ENCODE measurements around the gene ANK3. TPM values are rescaled to one million over a fixed set of nuclear protein-coding genes. Genes with fewer than 3 reads are reported as not detected.

Gene ANK3
- total and polyA plus RNA-seq, 2 donors (not counting 3 experiments of a cell fraction or from before 2014, with no cell fraction given), result 0.88 to 8.5 TPM

DNA sequence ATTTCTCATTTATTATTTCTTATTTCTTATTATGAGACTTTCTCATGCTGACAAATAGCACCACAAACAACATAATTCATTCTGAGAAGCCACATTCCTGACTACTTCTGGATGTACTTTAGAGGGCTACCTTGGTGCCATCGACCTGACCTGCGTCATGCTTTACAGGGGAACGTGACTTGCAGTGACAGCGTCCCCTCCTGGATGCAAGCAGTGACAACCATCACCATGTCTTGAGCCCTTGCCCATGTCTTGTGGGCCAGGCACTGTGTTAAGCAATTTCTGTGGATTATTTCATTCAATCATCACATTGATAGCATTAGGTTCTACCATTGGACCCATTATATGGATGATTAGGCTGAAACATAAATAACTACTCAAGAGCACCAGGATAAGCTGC, 137.0 kb downstream of the ANK3 start:
- Histone ChIP-seq H2AFZ (ENCODE audit: low read depth, low read length) (no peak overlapping the region), H3K36me3 (ENCODE audit: control insufficient read depth in 2 of 2, extremely low read depth in 1 of 2, insufficient read depth in 2 of 2, low read length in 2 of 2) (no peaks in the 10 kb centered on the region), H3K27me3 (ENCODE audit: control insufficient read depth in 2 of 2, insufficient read depth in 2 of 2, low read length in 2 of 2) (no peaks in the 10 kb centered on the region), H3K9me1 (replicated peaks; ENCODE audit: control insufficient read depth, extremely low read depth, insufficient read depth, low read length) (no peaks in the 10 kb centered on the region), H3K4me1 (ENCODE audit: control insufficient read depth, extremely low read depth, insufficient read depth, low read length) (no peaks in the 10 kb centered on the region), H3K27ac (ENCODE audit: insufficient read depth, low read depth, low read length) (no peak overlapping the region), H3K4me2 (ENCODE audit: insufficient read depth, low read length) (no peak overlapping the region), H3K79me2 (ENCODE audit: control insufficient read depth, insufficient read depth, low read length) (no peaks in the 10 kb centered on the region), H3K4me3 (replicated peaks in 1 of 3; ENCODE audit: insufficient read depth in 1 of 3, low read depth in 1 of 3, low read length in 3 of 3) (no peak overlapping the region), H4K20me1 (replicated peaks; ENCODE audit: control insufficient read depth, extremely low read depth, insufficient read depth, low read length) (no peaks in the 10 kb centered on the region), H3K9ac (replicated peaks; ENCODE audit: extremely low read depth, insufficient read depth, low read length) (no peak overlapping the region), H3K9me3 (replicated peaks; ENCODE audit: control insufficient read depth, insufficient read depth, low read length) (no peaks in the 10 kb centered on the region)
- FAIRE-seq, result no peak
- DNase-seq (ENCODE audit: low read depth, low spot score), result no peak
- POLR2A ChIA-PET, result no interaction called here
- no TSS peak for BruUV-seq (replicated peaks)
- dilution Hi-C loops (cut with MboI; ENCODE audit: extremely low pct_ligation_motif_present, low sequenced_read_pairs) (no loop called here), intact Hi-C loops (cut with micrococcal nuclease) (no loop called here)
- CTCF ChIA-PET, result no interaction called here
- TF ChIP-seq JUN (IDR thresholded peaks at IDR 0.05; ENCODE audit: borderline replicate concordance, insufficient read depth, insufficient read length, low read depth), result no peak
- no peak for TF ChIP-seq GATA2 (IDR thresholded peaks at IDR 0.05; ENCODE audit: insufficient read depth, insufficient read length, low read depth, low read length)
- TF ChIP-seq FOS (IDR thresholded peaks at IDR 0.05; ENCODE audit: borderline replicate concordance, insufficient read depth, low read length), result no peak
- TF ChIP-seq EZH2 (IDR thresholded peaks at IDR 0.05; ENCODE audit: borderline replicate concordance, low read depth, low read length, severe bottlenecking), result no peak

DNA sequence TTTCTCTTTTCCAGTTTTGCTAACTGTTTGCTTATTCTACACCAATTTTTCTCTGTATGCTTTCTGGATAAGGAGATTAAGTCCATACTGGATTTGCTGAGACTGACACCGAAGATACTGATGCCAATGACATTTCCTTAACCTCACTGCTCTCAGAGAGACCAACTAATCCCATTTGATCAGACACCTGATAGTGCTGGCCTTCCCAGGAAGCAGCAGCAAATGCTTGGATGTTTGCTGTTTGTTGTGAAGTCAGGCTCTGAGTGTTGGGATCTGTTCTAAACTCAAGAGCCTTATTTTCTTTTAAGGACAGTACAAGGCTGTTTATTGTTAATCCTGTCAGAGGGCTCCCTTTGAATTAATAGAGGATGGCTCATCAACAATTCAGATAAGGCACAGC, 143.3 kb downstream of the ANK3 start:
- H3K27me3 ChIP-seq (ENCODE audit: control insufficient read depth in 2 of 2, insufficient read depth in 2 of 2, low read length in 2 of 2), result no peaks in the 10 kb centered on the region
- no peaks in the 10 kb centered on the region for H3K4me1 ChIP-seq (ENCODE audit: control insufficient read depth, extremely low read depth, insufficient read depth, low read length)
- H3K9me3 ChIP-seq (replicated peaks; ENCODE audit: control insufficient read depth, insufficient read depth, low read length), result no peaks in the 10 kb centered on the region
- no peak overlapping the region for H3K4me2 ChIP-seq (ENCODE audit: insufficient read depth, low read length)
- H3K4me3 ChIP-seq (replicated peaks in 1 of 3; ENCODE audit: insufficient read depth in 1 of 3, low read depth in 1 of 3, low read length in 3 of 3), result no peak overlapping the region
- ChIA-PET CTCF (no interaction called here), POLR2A (no interaction called here)
- no peaks in the 10 kb centered on the region for H3K79me2 ChIP-seq (ENCODE audit: control insufficient read depth, insufficient read depth, low read length)
- H3K27ac ChIP-seq (ENCODE audit: insufficient read depth, low read depth, low read length), result no peak overlapping the region
- no peaks in the 10 kb centered on the region for H4K20me1 ChIP-seq (replicated peaks; ENCODE audit: control insufficient read depth, extremely low read depth, insufficient read depth, low read length)
- DNase-seq (ENCODE audit: low read depth, low spot score), result no peak
- TF ChIP-seq POLR2A (IDR thresholded peaks at IDR 0.05; ENCODE audit: low read depth, low read length), result no peak
- TF ChIP-seq MYC (IDR thresholded peaks at IDR 0.05; ENCODE audit: low read depth, low read length), result no peak
- TF ChIP-seq GATA2 (IDR thresholded peaks at IDR 0.05; ENCODE audit: insufficient read depth, insufficient read length, low read depth, low read length), result no peak
- no peak for TF ChIP-seq FOS (IDR thresholded peaks at IDR 0.05; ENCODE audit: borderline replicate concordance, insufficient read depth, low read length)
- TF ChIP-seq EZH2 (IDR thresholded peaks at IDR 0.05; ENCODE audit: borderline replicate concordance, low read depth, low read length, severe bottlenecking), result no peak
- TF ChIP-seq, protein P1, sequence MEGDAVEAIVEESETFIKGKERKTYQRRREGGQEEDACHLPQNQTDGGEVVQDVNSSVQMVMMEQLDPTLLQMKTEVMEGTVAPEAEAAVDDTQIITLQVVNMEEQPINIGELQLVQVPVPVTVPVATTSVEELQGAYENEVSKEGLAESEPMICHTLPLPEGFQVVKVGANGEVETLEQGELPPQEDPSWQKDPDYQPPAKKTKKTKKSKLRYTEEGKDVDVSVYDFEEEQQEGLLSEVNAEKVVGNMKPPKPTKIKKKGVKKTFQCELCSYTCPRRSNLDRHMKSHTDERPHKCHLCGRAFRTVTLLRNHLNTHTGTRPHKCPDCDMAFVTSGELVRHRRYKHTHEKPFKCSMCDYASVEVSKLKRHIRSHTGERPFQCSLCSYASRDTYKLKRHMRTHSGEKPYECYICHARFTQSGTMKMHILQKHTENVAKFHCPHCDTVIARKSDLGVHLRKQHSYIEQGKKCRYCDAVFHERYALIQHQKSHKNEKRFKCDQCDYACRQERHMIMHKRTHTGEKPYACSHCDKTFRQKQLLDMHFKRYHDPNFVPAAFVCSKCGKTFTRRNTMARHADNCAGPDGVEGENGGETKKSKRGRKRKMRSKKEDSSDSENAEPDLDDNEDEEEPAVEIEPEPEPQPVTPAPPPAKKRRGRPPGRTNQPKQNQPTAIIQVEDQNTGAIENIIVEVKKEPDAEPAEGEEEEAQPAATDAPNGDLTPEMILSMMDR (IDR thresholded peaks at IDR 0.05; ENCODE audit: extremely low read depth in 1 of 2, insufficient read depth in 1 of 2, low read depth in 1 of 2, low read length in 2 of 2), result no peak
- TF ChIP-seq, protein P2, sequence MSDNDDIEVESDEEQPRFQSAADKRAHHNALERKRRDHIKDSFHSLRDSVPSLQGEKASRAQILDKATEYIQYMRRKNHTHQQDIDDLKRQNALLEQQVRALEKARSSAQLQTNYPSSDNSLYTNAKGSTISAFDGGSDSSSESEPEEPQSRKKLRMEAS (IDR thresholded peaks at IDR 0.05; ENCODE audit: insufficient read depth, insufficient read length), result no peak
- no peak for TF ChIP-seq POLR2AphosphoS5 (IDR thresholded peaks at IDR 0.05; ENCODE audit: insufficient read depth, low read depth, low read length)
- no peak for TF ChIP-seq JUN (IDR thresholded peaks at IDR 0.05; ENCODE audit: borderline replicate concordance, insufficient read depth, insufficient read length, low read depth)
- H2AFZ ChIP-seq (ENCODE audit: low read depth, low read length), result no peak overlapping the region
- H3K9me1 ChIP-seq (replicated peaks; ENCODE audit: control insufficient read depth, extremely low read depth, insufficient read depth, low read length), result no peaks in the 10 kb centered on the region
- H3K36me3 ChIP-seq (ENCODE audit: control insufficient read depth in 2 of 2, extremely low read depth in 1 of 2, insufficient read depth in 2 of 2, low read length in 2 of 2), result no peaks in the 10 kb centered on the region
- intact Hi-C loops (cut with micrococcal nuclease) (no loop called here), dilution Hi-C loops (cut with MboI; ENCODE audit: extremely low pct_ligation_motif_present, low sequenced_read_pairs) (no loop called here)
- H3K9ac ChIP-seq (replicated peaks; ENCODE audit: extremely low read depth, insufficient read depth, low read length), result no peak overlapping the region
- no peak for FAIRE-seq
- no TSS peak for BruUV-seq (replicated peaks)
